ENCODE data around the gene MICU1. TPM values are rescaled to one million over a fixed set of nuclear protein-coding genes. Genes with fewer than 3 reads are reported as not detected.
A peak's percentile ranks its signal among the peaks of the same experiment; 100 is the strongest.

MICU1 gene
- polyA plus RNA-seq, 2 of the 4 experiments (the other 2 are of a cell fraction) = 54.5 to 58.6 TPM

- peaks cover 55% of the 10 kb centered on the region for H3K4me1 ChIP-seq
- H3K9me3 ChIP-seq = no peaks in the 10 kb centered on the region
- TF ChIP-seq KDM1A (IDR thresholded peaks at IDR 0.05; ENCODE audit: low read depth) = no peak
- TF ChIP-seq NFE2L2 (conservative IDR thresholded peaks at IDR 0.05; ENCODE audit: low read length) = no peak
- TF ChIP-seq RNF2 (IDR thresholded peaks at IDR 0.05; ENCODE audit: borderline replicate concordance, low read depth) = no peak
- no peak for TF ChIP-seq CHD2 (IDR thresholded peaks at IDR 0.05; ENCODE audit: low read length, partially characterized antibody)
- no peak for TF ChIP-seq RARB (CRISPR knock-in tag; IDR thresholded peaks at IDR 0.05)
- TF ChIP-seq MYC (IDR thresholded peaks at IDR 0.05; ENCODE audit: borderline replicate concordance, low read length) = no peak
- TF ChIP-seq ZC3H11A (IDR thresholded peaks at IDR 0.05) = no peak
- TF ChIP-seq BHLHE40 (IDR thresholded peaks at IDR 0.05; ENCODE audit: low read depth, low read length) = no peak
- TF ChIP-seq FOSL2 (IDR thresholded peaks at IDR 0.05) = no peak
- TF ChIP-seq FOSL2 (CRISPR knock-in tag; IDR thresholded peaks at IDR 0.05) = no peak
- TF ChIP-seq SMC3 (IDR thresholded peaks at IDR 0.05) = no peak
- TF ChIP-seq PBX3 (IDR thresholded peaks at IDR 0.05) = no peak
- no peak for TF ChIP-seq ZSCAN20 (CRISPR knock-in tag; IDR thresholded peaks at IDR 0.05)
- no peak for TF ChIP-seq POLR2AphosphoS2 (conservative IDR thresholded peaks at IDR 0.05; ENCODE audit: low read length)
- no peak for TF ChIP-seq HOXA7 (CRISPR knock-in tag; IDR thresholded peaks at IDR 0.05)
- no peak for TF ChIP-seq TP53 (CRISPR knock-in tag; IDR thresholded peaks at IDR 0.05)
- no peak for TF ChIP-seq ELK1 (IDR thresholded peaks at IDR 0.05; ENCODE audit: low read depth, low read length)
- TF ChIP-seq HOXB5 (CRISPR knock-in tag; IDR thresholded peaks at IDR 0.05) = no peak
- TF ChIP-seq PHF8 (IDR thresholded peaks at IDR 0.05; ENCODE audit: borderline replicate concordance, low read depth) = no peak
- no peak for TF ChIP-seq CEBPB (IDR thresholded peaks at IDR 0.05)
- TF ChIP-seq ATOH8 (CRISPR knock-in tag; IDR thresholded peaks at IDR 0.05; ENCODE audit: low read depth) = no peak
- WGBS (ENCODE audit: missing lambda C conversion rate) = 92% methylated on average over 16 of the region's 18 CpGs
- no peak overlapping the region for H3K4me3 ChIP-seq
- no peak for DNase-seq (ENCODE audit: low read depth in 1 of 2, low spot score in 1 of 2)
- no peak for FAIRE-seq
- H3K4me2 ChIP-seq = peak overlapping the region; percentile 45
- ChIA-PET CTCF (interaction anchor here (0.9 to 7.4 kb wide), 38 partner anchors 8 to 440 kb away, joined by 3 to 88 read pairs (median 5); partner anchors contain the start of genes DDIT4 and DNAJB12), POLR2A (interaction anchor here (2.7 kb wide), 1 partner anchor 62 kb away, joined by 19 read pairs; the partner anchor contains the start of gene DDIT4)
- H3K27ac ChIP-seq = peak overlapping the region; percentile 78 to 80
- ATAC-seq = peak in 1 of 2 experiments; percentile 5; a peak in 4 of 6 replicates
These were observed 289.4 kb downstream of the MICU1 start for GRCh38 chr10:72336259-72337038.

GRCh38 chr10:72335394-72336258, 290.3 kb downstream of the MICU1 start:
- no peak overlapping the region for H3K4me2 ChIP-seq
- POLR2A ChIA-PET = interaction anchor here (2.7 kb wide), 1 partner anchor 61 kb away, joined by 19 read pairs; the partner anchor contains the start of gene DDIT4
- H3K4me1 ChIP-seq = peaks cover 63% of the 10 kb centered on the region
- FAIRE-seq (no peak), ATAC-seq (no peak), DNase-seq (ENCODE audit: low read depth in 1 of 2, low spot score in 1 of 2) (no peak)
- WGBS (ENCODE audit: missing lambda C conversion rate) = 90% methylated on average over 19 of the region's 20 CpGs
- H3K9me3 ChIP-seq = no peaks in the 10 kb centered on the region
- TF ChIP-seq ZC3H11A (IDR thresholded peaks at IDR 0.05) (no peak), PHF8 (IDR thresholded peaks at IDR 0.05; ENCODE audit: borderline replicate concordance, low read depth) (no peak), CBX8 (IDR thresholded peaks at IDR 0.05) (no peak), CEBPB (IDR thresholded peaks at IDR 0.05) (no peak), EHMT2 (IDR thresholded peaks at IDR 0.05; ENCODE audit: low read depth) (no peak), SMC3 (IDR thresholded peaks at IDR 0.05) (no peak)
- H3K4me3 ChIP-seq = no peak overlapping the region
- H3K27ac ChIP-seq = peak overlapping the region; percentile 78 to 80; a peak in 5 of 6 replicates
- CTCF ChIA-PET = interaction anchor here (0.9 to 7.4 kb wide), 10 partner anchors 11 to 439 kb away, joined by 3 to 79 read pairs (median 14); partner anchors contain the start of gene DDIT4

Measured in A549 (cell line).